ENCODE measurements around the gene KIRREL3.
A peak's percentile ranks its signal among the peaks of the same experiment; 100 is the strongest.

The KIRREL3 gene

DNA sequence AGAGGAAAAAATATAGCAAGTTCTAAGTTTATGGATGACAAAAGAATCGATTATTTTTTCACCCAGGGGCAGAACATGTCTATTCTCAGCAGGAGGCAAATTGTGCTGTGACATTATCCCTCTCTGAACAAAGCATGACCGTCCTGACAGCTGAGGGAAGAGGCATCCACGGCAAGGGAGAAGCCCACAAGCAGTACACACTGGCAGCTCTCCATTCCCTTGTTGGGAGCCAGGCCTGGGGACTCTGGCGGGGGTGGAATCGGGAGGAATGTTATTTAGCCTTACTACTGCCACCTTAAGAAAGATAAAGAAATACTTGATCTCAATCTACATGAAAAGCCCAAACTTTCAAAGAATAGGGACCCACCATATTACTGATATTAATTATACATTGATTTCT, 3.4 kb downstream of the KIRREL3 start:
- DNase-seq (ENCODE audit: low read depth) = no peak

DNA sequence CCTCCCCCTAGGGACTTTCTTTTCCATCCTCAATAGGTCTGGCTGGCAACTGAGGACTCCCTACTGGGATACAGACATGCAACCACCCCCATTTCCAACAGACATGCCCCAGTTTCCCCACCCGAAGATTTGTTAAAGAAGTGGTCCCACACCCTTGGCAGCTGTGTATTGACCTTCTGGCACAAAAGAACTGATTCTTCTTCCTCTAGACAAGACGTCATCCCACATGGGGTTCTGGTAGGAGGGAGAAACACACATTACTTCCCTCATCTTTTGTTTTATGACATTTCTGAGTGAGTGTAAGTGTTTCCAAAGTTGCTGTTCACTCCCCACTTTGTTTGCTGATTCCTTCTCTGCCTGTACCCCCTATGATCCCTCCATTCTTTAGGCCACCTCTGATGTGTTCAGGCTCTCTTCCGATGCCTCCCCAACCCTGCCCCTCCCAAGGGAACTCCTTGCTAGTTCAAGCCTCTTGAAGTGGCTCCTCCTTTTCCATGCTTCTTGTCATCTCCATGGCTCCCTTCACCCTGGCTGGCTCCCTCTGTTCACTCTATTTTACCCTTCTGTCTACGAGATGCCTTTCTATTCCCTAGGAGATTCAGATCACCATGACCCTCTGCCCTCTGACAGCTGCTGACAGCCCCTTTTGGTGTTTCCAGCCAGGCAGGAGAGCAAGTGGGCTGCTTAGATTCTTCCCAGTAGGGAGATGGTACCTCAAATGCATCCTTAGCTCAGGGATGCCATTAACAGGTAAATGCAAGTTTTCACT, 4.3 kb downstream of the KIRREL3 start:
- DNase-seq (ENCODE audit: low read depth) = no peak

DNA sequence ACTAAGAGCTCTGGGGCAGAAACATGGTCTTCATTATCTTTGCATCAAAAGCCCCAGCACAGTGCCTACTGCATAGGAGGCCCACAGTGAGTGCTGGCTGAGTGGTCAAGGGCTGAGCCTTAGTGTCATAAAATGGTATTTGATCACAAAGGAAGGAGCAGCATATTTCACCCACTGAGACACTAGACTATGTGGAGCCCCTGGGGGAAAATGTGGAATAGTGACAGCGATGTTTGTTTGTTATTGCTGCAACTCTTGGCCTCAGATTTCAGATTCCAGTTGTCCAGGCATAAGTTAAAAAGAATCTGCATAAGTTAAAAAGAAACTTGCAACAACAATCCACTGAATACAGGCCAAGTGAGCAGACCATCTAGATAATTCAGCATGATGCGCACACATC, 7.0 kb downstream of the KIRREL3 start:
- DNase-seq (ENCODE audit: low read depth) = no peak

DNA sequence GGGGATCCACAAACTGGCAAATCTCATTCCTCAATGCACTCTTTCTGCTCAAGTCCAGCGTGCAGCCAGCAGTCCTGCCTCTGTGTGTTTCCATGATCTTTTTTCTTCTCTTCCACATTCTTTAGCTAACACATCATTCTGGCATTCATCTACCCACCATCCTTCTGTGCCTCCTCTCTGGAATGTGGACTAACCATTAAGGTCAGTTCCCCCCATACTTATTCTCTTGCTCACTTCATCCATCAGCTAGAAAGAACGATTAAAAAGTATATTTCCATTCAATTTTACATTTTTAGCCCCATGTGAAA, 7.8 kb downstream of the KIRREL3 start:
- DNase-seq (ENCODE audit: low read depth) = no peak

DNA sequence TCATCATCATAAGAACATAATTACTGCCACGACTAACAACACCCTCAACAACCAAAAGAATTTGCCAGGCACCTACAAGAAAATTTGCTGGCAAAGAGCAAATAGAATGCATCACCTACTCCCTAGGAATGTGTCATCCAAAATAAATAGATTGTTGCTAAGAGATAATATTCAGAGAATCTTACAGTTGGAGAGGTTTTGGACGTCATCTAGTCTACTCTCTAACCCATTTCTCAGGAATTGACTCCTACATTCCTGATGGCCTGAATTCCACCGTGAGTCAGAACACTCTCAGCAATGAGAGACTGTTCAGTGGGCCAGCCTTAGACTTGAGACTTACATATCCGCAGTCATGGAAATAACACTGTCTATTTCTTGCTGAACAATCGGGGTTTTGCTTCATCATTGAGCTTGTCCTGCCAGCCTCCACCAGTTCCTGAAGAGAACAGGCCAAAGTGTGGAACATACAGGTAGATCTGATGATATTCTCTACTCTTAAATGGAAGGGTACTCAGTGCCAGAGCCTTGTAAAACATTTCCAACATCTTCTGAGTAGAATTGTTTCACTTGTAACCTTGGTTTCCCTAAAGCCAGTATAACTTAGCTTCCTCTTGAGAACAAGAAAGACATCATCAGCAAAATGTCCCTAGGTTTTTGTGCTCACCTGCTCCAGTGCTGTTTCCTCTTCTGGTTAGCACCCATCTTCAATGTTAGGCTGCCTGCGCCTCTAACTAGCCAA, 8.3 kb downstream of the KIRREL3 start:
- peak; percentile 32 for DNase-seq (ENCODE audit: low read depth)

DNA sequence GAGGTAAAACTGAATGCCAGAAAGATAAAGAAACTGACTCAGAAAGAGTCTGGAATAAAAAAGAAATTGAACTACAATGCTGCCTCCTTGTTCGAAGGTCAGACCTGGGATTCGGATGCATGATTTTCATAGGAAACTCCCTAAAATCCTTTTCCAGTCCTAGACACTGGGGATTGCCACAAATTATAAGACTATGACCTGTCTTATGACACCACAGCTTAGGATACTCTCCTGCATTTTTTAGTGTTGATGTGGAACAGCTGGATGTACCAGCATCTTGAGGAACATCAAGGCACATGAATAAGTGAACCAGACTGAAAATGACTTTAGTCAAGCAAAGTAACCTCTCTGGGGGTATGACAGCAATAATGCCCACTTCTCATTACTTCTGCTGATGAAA, 9.0 kb downstream of the KIRREL3 start:
- no peak for DNase-seq (ENCODE audit: low read depth)

DNA sequence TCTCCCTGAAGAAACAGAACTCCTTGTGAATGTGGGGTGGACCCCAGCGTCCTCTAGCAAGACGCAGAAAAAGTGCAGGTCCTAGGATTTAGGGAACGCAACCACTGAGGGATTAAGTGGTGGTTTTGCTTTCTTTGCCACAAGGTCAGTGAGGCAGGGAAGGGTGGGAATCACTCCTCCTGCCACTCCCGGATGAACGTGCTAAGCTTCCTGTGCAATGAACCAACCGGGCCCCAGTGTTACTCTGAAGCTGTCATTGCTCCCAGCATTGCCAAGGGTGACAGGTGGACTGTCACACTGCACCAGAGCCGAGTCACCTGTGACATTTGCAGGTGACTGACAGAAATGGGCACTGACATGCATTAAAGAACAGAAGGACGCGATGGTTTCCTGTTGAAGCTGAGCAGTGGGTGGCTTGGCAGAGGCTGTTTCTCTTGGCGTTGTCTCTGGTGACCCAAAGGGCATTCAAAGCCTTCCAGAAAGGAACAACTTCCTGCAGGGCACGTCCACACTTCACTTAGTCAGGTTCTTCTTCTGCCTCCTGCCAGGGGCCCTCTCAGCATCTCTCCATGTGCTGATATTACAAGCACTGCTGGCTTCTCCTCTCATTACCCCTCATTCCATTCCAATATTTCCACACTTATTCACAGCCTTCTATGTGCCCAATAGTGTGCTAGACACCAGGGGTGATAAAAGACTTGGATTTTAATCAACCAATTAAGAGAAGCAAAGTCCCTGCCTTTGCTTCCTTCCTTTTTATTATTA, 9.7 kb downstream of the KIRREL3 start:
- no peak for DNase-seq (ENCODE audit: low read depth)

DNA sequence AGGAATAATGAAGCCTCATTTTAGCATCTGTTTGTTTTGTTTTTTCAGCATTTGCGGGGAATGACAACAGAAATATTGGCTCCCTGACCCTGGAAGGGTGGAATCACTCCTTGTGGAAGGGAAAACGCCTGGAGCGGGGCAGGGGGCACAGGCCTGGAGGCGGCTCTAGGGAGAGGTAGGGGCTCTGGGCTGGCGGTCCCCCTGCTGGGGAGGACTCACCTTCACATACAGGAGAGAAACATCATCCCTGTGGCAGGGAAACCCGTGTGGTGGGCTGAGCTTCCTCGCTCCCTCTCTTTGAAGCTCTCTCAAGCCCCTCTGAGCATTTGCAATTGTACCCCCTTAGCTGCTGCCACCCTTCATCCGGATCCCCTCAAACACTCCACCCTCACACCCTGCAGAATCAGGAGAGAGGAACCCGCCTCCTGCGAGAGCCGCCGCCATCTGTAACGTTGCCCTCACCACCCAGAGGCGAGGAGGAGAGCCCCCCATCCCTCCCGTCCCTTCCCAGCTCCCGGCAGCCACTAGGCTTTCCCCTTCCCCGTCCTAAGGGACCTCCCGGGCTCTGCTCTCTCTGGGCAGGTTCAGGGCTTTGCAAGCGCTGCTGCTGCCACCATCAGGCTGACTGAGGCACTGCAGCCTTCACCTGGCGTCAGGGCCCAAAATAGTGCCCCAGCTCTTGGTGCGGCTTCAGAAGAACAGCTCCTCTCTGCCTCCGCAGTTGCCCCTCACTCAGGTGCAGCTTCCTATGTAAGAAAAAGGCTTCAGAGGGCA, 10.4 kb downstream of the KIRREL3 start:
- peak; percentile 36 for DNase-seq (ENCODE audit: low read depth)

DNA sequence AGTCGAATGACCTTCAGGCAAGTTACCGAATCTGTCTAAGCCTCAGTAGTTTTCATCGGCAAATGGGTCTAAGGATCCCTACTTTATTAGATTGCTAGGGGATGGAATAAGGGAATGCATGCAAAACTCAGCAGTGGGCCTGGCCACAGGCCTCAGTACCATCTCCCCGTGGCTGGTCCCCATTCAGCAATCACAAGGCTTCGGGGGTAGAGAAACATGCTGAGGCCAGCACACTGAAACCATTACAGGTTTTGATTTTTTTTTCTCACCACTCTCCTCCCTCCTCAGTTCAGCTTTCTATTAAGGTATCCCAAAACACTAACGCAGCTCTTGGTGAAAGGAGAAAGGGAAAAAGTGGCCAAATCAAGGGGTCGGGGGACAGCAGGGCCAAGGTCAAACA, 11.9 kb downstream of the KIRREL3 start:
- DNase-seq (ENCODE audit: low read depth) = no peak

DNA sequence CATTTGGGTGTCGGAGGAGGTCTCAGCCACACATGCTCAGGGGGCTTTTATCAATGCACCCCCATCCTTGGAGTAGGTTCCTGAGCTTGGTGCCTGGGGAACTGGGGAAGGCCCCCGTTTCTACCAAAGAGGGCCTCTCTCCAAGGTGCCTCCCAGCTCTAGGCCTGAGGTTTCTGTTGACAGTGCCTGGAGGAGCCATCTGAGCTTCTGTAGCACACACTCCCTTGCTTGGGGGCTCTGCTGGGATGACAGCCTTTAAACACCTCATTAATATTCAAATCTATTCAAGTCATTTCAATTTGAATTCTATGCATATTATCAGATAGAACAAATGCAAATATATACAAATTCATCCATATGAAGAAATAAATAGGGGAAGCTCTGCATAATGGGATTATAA, 18.9 kb downstream of the KIRREL3 start:
- DNase-seq (ENCODE audit: low read depth) = no peak

DNA sequence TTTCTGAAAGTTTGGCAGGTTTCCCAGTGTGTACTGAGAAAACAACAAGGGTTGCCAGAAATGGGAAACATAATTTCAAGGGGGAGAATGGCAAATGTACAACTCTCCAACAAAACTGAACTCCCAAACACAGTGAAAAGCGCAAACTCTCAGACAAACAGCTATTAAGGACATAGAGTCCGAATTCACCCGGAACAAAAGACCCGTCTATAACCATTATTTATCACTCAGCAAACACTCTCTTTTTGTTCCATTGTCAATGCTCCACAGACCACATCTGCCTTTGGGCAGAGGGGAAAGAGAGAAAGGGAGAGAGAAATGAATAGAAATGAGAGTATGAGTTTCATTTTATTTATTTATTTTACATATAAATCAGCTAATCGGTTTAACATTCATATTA, 21.7 kb downstream of the KIRREL3 start:
- no peak for DNase-seq (ENCODE audit: low read depth)

DNA sequence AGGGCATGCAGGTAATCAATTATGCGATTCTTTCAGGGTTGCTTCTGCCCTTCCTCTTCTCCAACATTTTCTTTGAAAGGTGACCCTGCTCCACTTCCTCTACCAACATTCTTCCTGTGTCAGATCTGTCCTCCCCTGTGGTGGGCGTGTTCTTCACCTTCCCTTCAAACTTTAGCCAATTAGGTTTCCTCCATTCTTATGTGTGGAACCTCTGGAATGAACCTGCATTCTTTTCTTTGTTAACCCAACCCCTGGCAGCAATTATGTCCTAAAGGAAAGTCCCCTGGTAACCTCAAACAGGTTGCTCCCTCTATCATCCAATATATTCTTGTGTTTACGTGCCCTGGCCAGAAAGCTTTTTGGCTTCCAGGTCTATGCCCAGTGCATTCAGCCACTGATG, 22.4 kb downstream of the KIRREL3 start:
- DNase-seq (ENCODE audit: low read depth) = no peak

DNA sequence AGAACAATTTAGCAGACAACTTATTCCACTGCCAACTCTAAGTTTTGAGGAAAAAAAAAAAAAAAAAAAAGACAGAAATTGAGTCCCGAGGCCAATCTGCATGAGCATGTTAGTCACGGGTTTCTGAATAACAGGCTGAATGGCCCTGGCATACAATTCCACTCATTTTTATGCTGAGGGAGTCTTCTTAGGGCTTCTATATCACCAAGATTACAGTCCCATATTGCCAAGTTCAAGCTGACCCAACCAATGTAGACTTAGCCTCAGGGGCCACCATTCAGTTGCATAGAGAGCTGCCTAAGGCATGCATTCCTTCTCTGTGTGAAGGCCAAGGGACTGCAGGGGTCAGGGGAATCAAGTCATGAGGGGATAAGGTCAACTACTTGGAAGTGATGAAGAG, 27.5 kb downstream of the KIRREL3 start:
- no peak for DNase-seq (ENCODE audit: low read depth)

DNA sequence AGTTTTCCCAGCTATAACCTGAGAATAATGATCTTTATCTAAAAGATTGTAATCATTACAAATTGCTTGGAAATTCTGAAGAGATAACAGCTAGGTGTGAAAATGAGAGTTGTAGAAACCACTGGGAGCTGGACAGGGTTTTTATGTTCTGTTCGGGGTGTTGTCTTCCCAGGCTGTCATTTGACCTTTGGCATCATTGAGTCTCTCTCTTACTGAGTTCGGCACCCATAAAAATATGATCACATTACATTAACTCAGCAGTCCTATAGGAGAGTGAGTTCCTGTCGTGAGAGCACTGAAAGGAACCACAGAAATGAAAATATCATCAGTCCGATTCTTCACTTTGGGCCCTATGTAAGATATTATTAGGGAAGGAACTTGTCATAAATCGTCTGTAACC, 29.3 kb downstream of the KIRREL3 start:
- DNase-seq (ENCODE audit: low read depth) = no peak

DNA sequence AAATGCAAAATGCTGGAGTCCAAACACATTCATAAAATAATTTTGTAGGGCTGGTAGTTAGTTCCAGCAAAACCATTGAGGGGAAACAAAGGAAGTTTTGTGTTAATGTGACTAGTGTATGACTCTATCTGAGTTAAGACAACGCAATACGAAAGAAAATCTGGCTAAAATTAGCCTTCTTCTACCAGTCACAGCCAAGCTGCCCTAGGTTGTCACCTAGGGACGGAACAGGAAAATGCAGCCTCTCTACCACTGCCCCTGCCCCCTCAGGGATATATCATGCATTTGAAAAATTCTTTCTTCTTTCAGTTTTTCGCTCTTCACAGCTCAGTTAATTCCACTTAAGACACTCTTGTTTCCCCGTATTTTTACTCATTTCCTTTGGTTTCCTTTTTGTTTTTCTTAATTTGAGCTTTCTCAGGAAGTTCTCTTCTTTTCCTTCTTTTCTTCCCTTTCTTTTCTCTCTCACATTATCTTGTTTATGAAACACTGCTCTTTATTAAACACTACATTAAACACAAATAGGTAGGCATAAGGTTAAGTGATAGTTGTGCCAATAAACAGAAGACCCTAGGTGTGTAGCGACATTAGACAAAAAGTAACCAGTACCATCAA, 30.6 kb downstream of the KIRREL3 start:
- DNase-seq (ENCODE audit: low read depth) = no peak

DNA sequence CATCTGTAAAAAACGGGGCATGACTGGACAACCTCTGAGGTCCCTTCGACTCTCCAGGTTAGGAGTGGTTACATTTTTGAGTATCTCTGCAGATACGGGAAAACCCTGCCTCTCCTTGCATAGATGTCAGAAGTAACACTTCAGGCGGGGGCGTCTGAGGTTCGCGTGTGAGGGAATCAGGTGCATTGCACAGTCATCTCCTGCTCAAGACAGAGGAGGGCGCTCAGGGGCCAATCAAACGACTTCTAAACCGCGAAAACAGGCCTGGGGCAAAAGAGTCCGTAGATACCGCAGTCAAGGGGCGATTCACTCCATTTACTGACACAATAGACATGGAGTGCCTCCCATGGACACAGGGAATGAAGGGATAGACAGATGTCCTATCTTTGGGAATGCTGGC, 31.7 kb downstream of the KIRREL3 start:
- no peak for DNase-seq (ENCODE audit: low read depth)

DNA sequence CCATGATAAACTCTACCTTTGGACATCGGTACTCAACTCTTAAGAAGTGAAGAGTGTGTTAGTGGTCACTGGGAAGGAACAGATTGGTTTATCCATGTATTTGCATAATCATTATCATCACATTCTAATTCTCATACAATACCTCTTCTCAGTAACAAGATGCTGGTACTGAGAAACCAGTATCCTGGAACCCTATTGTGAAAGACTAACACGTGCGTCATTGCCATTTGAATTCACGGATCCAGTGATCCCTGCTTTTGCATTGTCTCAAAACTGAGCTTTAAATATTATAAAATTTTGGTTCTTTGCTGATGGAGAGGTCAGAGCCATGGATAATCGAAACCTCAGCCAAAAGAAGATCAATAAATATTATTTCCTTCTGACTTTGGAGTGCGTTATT, 35.2 kb downstream of the KIRREL3 start:
- no peak for DNase-seq (ENCODE audit: low read depth)

DNA sequence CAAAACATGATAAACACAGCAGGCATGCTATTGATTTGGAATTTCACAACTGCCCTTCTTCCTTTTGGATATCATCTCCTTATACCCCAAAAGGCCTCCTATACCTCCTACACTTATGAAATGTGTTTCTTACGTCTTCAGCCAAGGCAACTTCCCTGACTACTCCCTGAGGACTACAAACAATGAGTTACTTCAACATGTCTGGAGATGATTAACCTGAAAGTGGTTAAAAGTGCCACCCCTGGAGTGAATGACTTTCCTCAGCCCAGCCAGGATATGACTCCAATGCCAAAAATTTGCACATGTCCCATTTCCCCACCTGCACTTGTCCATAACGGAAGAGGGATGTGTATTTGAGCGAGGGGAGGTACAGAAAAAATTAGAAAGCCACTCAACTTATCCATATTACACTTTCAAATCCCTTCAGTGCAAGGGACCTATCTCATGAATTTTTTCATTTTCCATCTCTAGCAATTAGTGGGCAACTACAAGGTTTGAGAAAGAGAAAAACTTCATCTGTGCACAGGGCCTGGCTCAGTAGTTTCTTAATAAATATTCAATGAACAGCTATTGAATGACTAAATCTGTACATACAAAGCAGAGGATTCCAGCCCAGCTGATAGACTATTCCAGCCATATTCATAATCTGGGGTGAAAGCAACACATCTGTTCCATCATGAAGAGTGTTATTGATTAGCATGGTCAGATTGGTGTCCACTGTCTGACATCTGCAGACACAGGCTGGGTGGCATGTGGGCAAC, 36.8 kb downstream of the KIRREL3 start:
- no peak for DNase-seq (ENCODE audit: low read depth)

DNA sequence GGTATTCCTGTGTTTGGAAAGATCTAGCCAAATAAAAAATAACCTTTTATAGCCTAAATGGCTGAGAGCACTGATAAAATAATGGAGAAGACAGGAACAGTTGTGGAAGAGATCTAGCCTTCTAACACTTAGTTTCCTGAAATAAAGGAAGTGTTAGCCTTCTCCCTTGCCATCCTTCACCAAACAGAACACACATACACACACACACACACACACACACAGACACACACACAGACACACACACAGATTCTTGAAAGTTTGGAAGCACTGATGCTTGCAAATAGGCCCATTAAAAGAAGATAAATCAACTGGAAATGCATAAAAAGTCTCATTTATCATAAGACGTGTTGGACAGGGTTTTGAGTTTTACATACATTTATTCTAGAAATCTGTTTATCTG, 37.5 kb downstream of the KIRREL3 start:
- DNase-seq (ENCODE audit: low read depth) = no peak

DNA sequence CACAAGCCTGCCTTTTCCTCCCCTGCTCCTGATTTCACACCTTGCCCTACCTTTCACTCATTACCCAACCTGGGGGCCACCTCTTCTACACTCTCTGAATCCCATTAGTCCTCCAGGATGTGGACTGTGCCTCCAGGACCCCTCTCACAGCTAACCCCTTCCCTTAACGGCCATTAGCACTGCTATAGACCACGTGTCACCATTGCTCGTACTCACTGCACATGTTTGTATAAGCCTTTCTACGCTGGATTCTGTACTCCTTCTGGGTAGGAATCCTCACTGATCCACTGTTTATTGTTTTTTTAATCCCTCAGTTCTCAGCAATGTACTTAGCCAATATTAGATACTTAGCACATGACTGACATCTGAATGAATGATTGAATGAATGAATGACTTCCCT, 40.9 kb downstream of the KIRREL3 start:
- DNase-seq (ENCODE audit: low read depth) = no peak

DNA sequence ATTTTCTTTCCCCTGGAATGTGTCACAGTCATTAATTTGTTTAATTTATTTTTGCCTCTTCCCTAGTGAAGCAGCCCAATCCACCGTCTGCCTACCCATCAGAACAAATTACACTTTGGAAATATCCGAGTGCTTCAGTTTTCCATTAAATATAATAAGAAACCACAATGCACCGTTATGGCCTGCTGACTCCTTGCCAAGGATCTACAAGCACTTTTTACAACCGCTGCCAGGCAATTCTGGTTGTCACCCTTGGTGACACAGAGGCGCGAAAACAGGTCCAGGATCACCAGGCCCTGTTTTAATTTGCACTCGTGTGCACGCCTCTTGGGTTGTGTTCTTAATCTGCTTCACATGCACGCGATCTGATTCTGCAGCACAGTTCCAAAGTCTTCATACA, 43.9 kb downstream of the KIRREL3 start:
- DNase-seq (ENCODE audit: low read depth) = no peak
